NCI-H1092 treated with DMSO at 0.1 percent for 48 hours (cell line): Measurements from ENCODE around the gene CAMTA1.

Source experiments
- DNase-seq: peaks from one replicate; lab custom pipeline; 2025; lab: John Stamatoyannopoulos, UW

The CAMTA1 gene

DNA sequence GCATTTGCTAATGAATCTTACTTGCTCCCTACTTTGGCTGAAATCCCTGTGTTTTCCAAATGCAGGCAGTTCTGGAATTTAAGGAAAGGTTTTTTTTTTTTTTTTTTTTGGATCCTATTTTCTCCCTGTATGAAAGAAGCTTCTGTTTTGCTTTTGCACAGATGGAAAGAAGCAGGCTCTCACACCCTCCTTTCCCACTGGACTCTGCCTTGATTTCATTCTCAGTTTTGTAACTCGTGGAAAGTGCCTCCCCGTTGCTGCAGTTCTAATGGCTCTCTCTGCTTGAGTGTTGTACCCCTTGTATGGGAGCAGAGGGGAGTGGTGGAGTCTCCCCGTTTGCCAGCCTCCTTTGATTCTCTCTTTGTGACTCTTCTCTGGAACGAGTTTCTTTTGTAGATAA lies 291.9 kb downstream of the CAMTA1 start:
- DNase-seq = no peak

DNA sequence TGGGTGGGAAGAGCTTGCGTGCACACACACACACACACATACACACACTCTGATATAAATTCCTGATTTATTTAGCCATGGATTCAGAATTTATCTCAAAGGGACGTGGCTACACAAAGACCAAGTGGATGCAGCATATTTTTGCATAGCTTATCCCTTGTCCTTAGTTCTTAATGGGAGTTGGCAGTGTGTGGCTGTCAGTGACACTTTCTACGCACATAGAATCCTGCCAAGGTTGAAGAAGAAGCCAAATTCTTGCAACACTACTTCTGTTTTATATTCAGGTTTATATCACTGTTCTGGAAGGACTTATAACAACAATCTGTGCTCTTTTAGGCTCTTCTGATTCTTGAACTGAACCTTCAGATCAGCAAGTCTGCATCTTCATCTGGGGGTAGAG lies 292.7 kb downstream of the CAMTA1 start:
- no peak for DNase-seq

GRCh38 chr1:7079637-7080036 lies 294.4 kb downstream of the CAMTA1 start:
- peak; percentile 7 for DNase-seq

- no peak for DNase-seq
Observed at GRCh38 chr1:7084232-7084894, 299.1 kb downstream of the CAMTA1 start.

DNA sequence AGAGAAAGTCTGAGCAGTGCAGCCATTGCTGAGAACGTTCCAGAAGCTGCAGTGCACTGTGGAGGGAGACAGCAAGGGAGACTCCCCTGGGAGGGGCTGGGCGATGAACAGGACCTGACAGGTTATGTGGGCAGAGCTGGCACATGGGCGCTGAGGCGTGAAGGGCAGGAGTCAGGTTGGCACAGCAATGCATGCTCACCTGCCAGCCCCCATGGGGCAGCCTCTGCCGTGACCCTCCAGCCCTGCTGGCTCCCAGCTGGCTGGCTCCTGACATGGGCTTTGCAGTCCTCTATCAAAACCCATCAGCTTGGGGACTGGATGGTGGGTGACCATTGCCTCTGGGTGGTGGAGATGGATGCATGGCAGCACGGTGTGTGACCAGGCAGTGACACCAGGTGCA lies 300.3 kb downstream of the CAMTA1 start:
- no peak for DNase-seq

- no peak for DNase-seq
Observed at GRCh38 chr1:7086106-7086505, 300.9 kb downstream of the CAMTA1 start.

- DNase-seq = no peak
Observed at GRCh38 chr1:7087888-7088287, 302.6 kb downstream of the CAMTA1 start.

DNA sequence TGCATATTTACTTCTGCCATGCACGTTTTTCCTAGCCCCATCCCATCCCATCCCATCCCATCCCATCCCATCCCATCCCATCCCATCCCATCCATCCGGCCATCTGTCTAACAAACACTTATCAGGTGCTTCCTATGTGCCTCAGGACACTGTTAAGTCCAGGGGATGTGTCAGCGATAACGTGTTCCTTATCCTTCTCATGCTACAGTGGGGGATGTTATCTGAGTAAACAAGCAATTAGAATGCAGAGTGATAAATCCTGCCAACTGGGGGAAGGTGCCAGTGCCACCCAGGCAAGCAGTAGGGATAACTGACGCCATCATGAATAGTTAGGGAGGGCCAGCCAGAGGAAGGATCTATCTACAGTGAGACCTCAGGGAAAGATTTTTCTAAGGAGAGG lies 304.2 kb downstream of the CAMTA1 start:
- no peak for DNase-seq

GRCh38 chr1:7093297-7093696 lies 308.0 kb downstream of the CAMTA1 start:
- DNase-seq = no peak

GRCh38 chr1:7094086-7094485 lies 308.8 kb downstream of the CAMTA1 start:
- no peak for DNase-seq

DNA sequence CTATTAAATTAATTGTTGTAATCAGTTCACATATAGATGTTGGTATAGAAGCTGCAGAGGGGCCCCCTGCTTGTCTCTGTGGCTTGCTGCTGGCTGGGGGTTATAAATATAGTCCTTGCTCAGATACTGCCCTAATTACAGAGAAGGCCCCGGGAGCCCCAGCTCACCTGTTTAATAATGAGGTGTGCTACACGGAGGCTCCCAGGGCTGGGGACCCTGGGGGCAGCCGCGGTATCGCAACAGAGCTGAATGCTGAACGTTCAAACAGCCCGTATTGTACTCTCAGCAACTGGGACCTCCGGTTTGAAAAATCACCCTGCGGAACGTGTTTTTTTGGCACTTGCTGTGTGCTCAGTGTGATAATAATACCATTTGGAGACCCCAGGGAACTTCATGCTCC lies 309.3 kb downstream of the CAMTA1 start:
- no peak for DNase-seq

- no peak for DNase-seq
Observed at GRCh38 chr1:7095343-7095964, 310.2 kb downstream of the CAMTA1 start.

- DNase-seq = no peak
Observed at GRCh38 chr1:7097938-7098592, 312.8 kb downstream of the CAMTA1 start.

DNA sequence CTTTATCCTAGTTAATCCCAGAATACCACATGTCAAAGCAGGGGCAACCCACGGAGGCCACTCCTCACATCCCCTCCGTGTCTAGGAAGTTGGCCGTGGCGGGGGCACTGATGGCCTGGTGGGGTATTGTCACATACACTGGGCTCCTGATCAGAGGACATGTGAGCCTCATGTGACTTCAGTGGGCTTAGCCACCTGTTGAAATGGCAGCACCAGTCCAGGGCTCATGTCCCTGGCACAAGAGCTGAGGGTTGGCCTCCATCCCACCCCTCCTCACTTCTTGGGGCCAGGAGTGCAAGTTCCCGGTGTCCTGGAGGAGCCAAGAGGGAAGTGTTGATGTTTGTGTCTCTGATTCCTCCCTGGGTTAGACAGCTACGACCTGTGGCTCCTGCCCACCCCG lies 313.4 kb downstream of the CAMTA1 start:
- DNase-seq = no peak

DNA sequence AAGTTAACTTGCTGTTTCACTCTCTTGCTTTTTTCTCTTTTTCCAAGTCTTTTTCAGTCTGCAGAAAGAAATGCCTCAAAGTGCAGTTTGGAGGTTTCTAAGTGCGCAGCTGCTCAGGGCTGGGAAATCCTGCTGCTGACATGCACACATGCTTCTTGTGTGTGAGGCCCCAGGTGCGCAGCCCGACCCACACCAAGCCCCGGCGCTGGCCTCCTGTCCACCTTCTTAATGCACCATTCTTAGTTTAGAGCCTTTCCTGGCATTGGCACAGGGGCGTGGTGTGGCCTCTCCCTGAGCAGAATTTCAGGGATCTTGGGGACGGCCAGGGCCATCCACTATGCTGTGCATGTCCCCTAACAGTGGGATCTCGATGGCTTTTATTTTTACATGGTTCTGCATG lies 315.2 kb downstream of the CAMTA1 start:
- DNase-seq = no peak

DNA sequence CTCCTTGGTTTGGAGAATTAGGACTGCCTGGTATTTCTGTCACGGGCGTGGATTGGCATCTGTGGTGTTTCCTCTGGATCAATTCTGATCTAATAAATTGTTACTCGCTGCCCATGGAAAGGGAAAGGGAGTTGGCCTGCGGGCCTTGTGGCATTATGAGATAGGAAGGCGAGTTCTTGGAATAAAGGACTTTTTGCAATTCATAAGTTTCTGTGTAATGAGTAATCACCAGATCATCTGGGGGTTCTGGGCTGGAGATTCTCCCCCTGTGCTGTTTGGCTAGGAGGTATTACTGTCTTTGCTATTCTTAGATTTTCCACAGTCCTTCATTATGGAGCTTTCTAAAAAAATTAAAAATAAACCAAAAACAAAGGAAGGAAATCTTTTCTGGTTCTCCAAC lies 315.9 kb downstream of the CAMTA1 start:
- DNase-seq = no peak

- no peak for DNase-seq
Observed at GRCh38 chr1:7103361-7103782, 318.1 kb downstream of the CAMTA1 start.

DNA sequence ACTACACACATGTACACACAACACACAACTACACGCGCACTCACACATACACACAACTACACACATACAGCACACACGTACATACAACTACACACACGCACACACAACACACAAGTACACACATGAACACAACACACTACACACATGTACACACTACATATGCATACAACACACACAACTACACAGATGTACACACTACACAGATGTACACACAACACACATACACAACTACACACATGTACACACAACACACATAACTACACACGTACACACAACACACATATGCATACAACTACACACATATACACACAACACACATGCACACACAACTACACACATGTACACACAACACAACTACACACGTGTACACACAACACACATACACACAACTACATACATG lies 318.6 kb downstream of the CAMTA1 start:
- DNase-seq = no peak

- no peak for DNase-seq
Observed at GRCh38 chr1:7104339-7104738, 319.1 kb downstream of the CAMTA1 start.

GRCh38 chr1:7105269-7105668 lies 320.0 kb downstream of the CAMTA1 start:
- no peak for DNase-seq

DNA sequence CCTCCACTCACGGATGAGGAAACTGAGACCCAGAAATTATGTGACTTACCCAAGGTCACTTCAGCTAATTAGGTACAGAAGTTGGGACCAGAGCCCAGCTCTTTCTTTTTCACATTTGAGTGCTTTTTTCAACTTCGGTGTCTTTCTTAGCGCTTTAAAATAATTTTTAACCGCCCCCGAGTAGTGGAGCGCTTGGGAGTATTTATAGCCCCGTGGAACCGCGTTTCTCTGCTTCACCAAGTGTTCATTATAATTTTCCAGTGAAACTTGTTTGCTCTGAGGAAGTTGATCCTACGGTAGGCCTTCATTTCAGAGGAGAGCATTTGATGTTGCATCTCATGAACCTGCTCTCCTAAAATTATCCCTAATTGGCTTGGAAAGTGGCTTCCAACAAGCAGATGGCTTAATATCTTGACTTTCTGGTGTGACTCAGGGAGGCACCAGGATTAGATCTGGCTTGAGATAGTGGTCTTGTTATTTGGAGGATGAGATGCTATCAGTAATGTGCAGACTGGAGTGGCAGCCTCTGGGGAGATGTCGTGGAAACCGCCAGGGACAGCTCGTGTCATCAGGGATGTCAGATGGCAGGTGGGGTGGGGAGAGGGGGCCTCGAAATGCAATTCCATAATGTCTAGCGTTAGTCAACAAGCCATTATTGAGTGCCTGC lies 321.3 kb downstream of the CAMTA1 start:
- DNase-seq = no peak

GRCh38 chr1:7107109-7107830 lies 322.0 kb downstream of the CAMTA1 start:
- no peak for DNase-seq
